ENCODE results near the gene GREB1L.
"Not testable (repeated sequence)": the region's sequence is repeated elsewhere in the genome, so short reads cannot be mapped to it uniquely, and the experiment has no call there.

The GREB1L gene

DNA sequence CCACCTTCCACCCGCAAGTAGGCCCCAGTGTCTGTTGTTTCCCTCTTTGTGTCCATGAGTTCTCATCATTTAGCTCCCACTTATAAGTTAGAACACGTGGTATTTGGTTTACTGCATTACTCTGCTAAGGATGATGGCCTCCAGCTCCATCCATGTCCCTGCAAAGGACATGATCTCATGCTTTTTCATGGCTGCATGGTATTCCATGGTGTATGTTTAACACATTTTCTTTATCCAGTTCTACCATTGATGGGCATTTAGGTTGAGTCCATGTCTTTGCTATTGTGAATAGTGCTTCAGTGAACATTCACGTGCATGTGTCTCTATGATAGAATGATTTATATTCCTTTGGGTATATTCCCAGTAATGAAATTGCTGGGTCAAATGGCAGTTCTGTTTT, 69.9 kb downstream of the GREB1L start:
- DNase-seq, result not testable (repeated sequence)

DNA sequence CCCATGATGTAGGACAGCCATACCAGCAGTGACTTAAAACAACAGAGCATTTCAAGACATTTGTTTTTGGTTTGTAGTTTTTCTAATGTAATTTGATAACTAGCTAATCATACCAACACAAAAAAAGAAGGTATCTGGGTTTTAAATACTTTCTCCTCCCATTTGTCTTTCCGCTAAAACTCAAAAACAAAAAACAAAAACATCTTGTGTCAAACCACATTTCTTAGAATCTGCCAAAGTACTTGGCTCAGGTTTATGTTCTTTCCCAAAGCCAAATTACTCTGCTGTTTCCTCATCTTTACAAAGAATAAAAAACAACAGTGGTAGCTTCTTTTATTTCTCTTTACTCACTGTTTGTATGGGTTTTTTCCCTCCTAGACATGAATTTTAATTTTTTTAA, 71.5 kb downstream of the GREB1L start:
- no peak for DNase-seq

DNA sequence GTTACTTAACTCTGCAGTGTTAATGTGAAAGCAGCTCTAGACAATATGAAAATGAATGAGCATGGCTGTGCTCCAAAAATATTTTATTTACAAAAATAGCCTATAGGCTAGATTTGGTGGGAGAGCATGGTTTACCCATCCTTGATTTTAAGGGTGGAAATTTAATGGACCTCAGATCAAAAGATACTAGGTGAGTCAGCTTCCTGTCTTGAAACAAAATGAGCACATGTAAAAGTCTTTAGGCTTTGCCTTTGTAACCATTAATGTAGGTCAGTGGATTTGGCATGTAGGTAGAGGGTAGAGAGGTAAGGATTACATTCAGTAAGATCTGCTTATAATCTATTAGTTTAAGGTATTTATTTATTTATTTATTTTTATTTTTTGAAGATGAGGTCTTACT, 72.7 kb downstream of the GREB1L start:
- DNase-seq, result no peak

DNA sequence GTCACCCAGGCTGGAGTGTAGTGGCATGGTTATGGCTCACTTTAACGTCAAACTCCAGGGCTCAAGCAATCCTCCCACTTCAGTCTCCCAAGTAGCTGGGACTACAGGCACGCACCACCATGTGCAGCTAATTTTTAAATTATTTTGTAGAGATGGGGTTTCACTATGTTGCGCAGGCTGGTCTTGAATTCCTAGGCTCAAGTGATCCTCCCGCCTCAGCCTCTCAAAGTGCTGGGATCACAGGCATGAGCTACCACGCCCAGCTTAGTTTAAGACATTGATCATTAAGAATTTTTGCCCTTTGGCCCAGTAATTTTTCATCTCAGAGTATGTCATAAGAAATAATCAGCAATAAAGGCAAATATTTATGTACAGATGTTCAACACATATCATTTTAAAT, 73.1 kb downstream of the GREB1L start:
- not testable (repeated sequence) for DNase-seq

DNA sequence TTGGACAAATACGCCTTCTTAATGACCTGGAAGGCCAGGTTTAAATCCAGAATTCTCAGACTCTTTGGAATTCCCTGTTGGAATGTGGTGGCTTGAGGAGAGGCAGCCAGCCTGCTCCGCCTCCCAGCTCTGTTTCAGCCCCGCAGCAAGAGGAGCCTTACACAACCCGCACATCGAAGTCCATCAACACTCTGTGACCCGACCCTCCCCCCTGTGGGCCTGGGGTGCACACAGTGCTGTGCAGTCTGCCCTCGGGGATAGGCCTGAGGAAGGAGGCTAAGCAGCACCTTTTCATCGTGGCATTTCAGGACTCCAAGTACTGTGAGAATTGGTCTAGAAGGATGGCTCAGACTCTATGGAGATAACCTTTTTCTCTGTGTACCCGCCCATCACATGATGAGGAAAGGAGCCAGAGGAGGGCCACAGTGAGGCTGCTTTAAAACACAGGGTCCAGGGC, 73.7 kb downstream of the GREB1L start:
- no peak for DNase-seq

DNA sequence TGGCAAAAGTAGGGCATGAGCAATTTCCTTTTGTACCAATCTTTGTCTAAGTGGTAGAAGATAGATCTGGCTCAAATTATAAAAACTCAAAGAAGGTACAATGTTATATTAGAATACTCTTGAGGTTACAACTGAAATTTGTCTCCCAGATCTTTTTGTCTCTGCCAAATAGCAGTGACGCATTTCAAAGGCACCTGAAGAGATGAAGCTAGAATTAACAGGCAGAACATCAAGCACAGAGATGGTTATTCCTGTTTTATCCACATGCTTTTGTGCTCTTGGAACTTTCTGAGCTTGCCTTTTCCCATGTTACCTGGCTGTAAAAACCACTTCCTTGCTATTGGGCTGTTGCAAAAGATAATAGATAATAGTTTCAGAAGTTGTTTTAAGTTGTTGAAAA, 74.3 kb downstream of the GREB1L start:
- DNase-seq, result no peak

DNA sequence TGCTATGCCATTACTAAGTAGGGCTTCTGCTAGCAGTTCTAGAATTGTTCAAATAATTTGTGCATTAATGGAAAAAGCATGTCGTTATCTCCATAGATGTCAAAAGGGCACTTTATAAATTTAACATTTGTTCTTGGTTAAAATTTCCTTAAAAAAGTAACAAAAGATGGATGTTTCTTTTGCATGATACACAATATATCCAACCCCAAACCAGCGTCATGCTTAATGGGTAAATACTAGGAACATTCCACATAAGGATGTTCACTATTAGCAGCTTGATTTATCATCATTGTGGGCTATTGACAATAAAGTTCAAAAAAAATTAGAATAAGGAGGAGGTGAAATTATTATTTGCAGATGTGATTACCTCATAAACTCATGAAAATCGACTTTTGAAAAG, 79.7 kb downstream of the GREB1L start:
- DNase-seq, result no peak

DNA sequence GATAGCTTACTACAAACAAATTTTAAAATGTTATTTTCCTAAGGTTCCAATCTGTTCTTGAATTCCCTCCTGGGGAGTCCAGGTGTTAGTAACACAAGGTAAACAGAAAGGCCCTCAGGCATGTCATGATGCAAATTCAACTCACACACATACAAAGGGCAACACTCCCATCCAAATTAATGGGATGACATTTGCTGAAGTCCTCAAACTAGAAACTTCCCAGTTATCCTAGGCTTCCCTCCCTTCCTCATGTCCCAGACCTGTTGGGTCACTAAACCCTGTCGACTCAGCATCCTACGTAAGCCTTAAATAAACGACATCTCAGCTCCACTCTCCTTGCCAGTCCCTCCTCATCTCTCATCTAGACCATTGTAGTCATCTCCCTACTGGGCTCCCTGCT, 85.1 kb downstream of the GREB1L start:
- DNase-seq, result no peak

DNA sequence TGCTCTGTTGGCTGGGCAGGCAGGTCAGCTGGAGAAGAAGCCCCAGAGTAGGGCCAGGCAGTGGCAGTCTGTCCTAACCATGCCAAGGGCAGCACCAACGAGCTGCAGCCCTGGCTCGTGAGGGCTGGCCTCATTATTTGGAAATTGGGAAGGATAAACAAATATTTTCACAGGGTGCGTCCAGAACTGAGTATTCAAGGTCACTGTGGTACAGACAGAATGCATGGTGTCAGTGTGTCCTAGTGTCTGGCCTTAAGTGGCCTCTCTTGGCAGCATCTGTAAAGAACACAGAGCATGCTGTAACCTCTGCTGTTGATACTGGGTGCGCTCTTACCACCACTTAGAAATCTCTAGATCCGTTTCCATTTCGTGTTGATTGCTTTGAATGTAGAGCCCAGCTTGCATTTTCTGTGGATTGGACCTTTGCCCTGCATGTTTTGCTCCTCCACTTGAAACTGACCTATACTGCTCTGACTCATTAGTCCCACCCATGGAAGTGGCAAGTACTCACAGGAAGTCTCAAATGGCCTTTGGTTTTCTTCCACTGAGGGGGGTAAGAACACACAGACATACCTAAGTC, 88.2 kb downstream of the GREB1L start:
- no peak for DNase-seq

DNA sequence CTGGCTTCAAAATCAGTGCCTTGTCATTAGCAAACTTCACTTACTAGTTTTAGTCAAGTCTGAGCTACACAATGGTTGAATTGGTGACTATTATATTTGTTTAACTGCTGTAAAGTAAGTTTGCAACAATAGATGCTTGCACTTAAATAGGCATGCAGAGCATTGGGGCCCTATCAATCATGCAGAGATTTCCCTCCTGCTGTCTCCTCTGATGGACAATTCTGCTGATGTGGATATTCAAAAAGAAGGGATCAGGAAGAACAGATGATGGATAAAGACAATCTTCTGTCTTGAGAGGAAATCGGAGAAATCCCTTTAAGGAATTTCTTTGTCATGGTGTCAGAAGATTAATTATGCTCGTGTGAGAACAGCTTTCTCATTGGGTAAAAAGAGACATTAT, 89.0 kb downstream of the GREB1L start:
- DNase-seq, result no peak

DNA sequence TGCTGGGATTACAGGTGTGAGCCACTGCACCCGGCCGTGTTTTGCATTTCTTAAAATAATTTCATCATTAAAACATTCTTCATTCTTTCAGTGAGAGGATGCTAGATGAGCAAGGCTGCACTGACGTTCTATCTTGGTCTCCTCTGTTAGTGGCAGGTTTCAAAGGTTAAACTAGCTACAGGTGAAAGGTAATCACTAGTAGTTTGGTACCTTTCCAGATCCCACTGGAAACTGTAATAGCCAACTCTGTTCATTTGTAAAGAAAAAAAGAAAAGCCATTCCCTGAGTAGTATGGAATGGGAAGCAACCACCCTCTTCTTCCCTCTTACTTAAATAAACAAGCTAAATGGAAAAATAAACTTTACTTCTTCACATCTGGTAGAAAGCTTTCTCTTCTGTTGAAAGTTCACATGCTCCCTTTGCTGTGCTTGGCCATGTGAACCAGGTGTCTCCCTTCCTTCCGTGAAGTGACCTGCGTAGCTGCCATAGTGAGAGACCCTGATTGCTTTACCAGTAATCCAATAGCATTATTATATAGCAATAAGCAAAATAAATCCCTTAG, 94.0 kb downstream of the GREB1L start:
- DNase-seq, result no peak

DNA sequence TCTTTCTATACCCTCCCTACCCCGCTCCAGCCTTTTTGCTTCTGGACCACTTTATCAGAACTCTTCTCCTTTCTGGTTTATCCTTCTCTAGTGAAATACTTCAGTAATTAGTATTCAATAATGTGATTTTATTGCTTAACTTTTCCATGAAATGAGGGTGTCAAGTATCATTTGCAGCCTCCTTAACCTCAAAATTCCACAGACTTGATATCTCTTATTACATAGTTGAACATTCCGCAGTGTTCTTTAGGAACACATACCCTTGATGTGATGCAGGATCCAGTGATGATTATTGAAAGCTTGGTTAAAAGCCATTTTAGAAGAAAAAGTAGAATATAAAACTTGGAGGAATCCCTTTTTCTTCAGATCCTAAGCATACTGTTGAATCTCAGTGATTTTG, 94.8 kb downstream of the GREB1L start:
- no peak for DNase-seq

DNA sequence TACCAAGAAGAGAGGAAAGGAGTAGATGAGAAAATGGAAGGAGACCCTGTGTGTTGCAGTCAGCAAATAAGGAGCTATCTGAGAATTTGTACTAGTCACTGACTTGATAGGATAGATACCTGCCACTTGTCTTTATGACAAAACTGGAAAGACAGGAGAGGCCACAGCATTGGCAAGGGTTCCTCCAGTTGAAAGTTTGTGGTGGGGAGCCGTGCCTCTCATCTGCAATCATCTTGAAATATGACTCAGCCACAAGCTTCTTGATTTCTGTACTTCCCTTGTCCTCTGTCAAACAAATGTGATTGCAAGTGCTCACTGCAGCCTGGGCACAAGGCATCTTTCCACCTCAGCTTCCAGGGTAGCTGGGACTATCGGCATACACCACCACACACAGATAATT, 99.1 kb downstream of the GREB1L start:
- no peak for DNase-seq

DNA sequence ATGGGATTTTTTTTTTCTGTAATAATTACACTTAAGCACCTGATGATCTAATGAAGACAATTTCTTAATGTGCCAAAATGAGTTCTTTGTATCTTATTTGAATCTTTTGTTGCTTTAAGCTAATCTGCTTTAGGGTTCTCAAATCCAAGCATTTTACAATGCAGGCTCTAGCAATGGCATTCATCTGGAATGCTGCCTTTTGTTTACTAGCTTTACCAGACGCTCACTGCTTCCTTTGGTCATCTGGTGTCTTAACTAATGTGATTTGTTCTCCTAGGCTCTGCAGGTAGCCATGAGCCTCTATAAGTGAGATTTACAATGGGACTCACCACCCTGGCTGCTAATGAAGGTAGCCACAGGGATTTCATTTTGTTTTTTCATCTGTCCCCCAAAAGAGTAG, 100.3 kb downstream of the GREB1L start:
- DNase-seq, result no peak

DNA sequence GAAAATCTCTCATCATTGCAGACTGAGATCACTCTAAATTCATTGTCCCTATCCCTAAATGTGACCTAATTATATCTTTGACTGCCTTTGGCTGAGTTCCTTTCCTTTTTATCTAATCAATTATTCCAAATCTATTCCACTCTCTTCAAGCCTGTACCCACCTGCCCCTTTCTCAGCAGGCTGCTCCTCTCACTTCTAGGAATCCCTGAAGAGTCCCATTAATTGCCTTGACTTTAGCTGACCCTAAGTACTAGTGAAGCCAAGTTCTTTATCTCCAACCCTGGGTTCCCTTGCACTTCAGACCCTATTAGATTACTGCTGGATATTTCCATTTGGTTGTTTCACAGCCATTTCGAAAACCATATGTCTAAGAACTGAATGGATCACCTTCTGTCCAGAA, 102.8 kb downstream of the GREB1L start:
- DNase-seq, result no peak

DNA sequence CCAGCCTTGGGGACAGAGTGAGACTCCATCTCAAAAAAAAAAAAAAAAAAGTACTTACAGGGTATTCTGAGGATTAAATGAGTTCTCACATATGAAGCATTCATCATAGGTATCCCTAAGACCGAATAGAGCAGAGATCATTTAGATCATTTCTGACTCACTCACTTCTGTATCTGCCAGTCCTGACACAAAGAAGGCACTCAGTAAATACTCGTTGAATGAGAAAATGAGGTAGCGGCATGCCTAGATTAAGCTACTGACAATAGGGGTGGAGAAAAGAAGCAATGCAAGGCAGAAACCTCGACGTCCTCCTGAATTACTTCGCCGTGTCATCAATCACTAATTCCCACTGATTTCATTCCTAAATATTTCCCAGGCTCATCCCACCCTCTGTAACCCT, 103.8 kb downstream of the GREB1L start:
- DNase-seq, result no peak

DNA sequence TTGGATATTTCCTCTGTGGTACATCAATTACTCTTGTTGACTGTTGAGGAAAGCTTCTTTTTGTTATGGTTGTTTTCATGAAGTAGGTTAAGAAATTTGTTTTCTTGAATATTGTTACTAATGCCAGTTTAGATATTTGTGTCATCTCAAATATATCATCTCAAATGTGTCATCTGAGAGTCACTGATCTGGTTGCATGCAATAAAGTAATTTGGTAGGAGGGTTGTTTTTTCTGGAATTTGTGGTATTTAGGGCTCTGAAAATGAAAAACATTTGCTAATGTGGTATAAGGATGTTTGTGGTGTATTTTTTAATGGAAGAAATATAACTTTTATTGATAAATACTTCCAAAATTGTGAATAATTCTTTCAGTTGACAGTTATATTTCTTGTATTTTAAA, 117.7 kb downstream of the GREB1L start:
- no peak for DNase-seq

DNA sequence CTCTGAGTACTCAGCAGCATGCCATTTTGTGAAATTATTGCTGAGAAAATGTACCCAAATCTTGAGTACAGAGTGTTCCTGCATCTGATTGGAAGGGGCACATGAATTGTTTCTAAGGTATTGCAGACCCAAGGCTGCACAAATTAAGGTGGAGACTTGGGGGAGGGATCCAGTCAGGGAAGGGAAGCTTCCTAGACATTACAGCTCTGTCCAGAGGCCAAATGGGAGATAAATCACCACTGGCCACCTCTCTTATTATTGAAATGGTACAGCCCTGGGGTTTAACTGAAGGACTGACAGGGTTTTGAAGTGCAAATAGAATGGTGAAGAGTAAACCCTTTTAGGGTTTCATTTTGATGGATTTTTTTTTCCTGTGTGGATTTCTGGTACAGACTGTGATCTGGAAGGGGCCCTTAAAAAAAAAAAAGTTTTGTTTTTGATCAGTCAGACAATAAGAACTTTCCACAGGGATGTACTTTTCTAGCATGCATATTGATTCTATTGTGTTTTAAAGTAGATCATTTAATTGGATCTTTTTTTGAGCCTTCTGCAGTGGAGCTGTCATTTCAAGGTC, 119.4 kb downstream of the GREB1L start:
- no peak for DNase-seq

DNA sequence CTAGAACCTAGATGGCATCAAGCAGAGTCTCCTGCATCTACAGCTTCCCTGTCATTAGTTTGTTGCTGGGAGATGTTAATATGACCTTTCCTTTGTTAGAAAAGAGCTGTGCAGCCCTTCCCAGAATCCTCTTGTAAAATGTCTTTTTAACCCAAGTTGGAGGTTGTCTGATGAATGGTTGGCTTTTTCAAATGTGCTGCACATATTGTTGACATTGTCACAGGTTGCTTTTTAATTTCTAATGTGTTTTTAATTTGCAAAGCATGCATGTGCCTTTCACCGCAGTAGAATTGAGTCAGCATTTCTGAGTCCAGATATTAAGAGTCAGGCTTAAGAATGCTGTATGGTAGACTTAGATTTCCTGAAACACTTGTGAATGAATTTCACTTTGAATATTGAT, 120.8 kb downstream of the GREB1L start:
- DNase-seq, result no peak

DNA sequence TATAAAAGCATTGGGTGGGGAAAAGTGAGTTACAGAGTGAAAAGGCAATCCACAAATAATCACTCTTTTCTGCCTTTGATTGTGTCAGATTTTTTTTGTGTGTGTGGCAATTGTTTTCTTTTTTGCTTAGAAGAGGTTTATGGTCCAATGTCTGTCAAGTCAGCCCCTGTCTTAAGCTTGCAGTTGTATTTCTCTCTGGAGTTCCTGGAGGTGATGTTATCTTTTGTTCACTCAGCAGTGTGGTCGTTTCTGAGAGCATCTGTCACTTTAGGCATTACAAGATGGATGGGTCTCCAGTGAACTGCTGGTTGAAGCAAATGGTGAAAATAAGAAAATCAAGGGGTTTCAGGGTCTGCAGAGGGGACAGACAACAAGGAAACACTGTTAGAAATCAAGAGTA, 121.3 kb downstream of the GREB1L start:
- no peak for DNase-seq

DNA sequence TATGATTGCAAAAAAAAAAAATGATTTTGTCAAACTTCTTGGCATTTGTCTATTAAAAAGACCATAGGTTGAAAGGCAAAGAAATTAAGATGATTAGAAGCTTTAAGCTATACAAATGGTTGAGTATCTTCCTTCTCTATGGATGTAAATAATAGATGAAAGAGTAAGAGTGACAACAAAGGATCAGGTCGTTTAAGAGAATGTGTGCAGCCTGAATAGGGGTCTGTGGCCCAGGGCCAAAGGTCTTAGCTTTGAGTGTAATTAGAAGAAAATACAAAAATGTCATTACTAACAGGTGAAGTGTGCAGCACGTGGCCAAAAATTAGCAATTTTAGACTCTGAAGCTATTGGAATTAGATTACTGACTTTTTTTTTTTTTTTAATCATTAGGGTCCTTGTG, 122.4 kb downstream of the GREB1L start:
- DNase-seq, result no peak

DNA sequence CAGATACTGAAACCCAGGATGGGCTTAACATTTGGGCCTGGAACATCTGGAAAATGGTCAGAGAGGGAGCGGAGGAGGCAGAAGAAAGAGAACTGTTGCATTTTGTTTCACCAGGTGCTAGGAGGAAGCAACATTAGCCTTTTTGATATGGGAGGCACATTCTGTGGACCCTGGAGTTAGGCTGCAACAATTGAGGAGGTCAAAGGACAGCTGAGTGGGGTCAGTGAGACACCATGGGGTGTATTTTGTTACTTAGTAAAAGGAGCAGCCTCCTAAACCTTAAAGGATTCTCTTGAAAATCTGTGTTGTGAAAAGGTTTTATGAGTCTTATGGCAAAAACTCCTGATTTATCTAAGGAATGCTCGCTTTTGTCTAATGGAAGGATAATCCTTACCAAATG, 124.9 kb downstream of the GREB1L start:
- DNase-seq, result no peak

DNA sequence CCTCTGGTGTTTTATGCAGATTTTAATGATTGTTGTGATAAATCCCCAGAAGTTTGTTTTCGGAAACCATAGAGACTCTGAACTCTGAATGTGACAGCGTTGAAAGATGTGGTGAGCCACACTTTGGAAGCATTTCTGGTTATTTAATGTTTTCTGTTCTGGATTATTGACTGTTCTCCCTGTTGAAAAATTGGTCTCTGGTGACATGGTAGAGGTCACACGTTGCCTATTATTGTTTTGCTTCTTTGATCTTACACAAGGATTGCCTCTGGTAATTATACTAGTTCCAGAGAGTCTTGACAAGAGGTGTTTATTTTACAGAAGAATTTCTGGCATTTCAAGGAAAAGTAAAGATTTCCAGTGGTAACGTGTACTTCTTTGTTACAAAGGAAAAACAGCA, 127.1 kb downstream of the GREB1L start:
- DNase-seq, result no peak

DNA sequence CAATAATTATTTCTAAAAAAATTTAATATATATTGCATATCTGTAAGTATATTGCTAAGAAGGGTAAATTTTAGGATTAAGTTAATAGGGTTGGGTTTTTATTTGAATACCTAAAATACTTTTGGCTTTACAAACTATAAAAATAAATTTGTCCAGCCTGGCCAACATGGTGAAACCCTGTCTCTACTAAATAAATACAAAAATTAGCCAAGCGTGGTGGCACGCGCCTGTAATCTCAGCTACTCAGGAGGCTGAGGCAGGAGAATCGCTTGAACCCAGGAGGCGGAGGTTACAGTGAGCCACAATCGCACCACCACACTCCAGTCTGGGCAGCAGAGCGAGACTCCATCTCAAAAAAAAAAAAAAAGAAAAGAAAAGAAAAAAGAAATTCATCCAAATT, 127.6 kb downstream of the GREB1L start:
- DNase-seq, result not testable (repeated sequence)

DNA sequence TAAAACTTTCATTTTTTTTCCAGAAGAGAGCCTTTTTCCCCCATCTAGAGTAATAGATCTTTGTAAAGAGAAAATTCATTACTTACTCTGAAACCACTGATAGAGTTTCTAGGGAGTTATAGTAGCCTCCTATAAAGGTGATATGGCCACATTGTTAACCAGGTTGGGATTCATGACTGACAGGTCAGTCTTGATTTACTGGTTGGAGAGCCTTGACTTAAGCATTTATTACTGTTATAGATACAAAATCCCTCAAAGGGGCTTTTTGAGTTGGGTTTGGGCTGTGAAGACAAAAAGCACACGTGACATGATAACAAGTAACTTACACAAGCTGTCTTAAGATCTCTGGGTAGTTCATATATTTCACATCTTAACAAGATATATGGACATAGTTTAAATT, 141.0 kb downstream of the GREB1L start:
- DNase-seq, result no peak
